ENCODE measurements around the gene CPT1A.

DNA sequence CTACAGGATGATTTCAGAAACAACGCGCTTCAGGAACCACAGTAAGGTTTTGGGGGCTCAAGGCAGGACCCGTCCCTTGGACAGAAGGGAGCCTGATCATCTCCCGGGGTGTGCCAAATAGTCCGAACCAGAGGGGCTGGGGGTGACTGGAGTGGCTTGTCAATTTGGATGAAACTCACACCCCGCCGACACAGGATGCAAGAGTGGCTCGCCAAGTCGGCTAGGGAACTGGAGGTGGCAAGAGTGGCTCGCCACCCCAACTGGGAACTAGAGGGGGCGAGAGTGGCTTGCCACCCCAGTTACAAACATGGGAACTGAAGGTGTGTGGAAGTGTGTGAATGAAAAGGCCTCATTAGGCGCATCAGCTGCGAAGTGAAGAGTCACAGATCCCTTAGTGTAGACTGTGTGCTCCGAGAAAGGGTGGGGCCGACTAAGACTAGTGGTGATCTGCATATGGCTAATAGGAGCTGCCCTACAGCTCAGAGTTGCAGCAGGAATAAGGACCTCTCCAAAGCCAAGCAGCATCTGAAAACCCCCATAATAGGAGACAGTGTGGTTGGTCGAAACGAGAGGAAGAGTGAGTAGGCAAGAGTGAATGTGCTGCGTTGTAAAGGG, 26.6 kb upstream of the CPT1A start:
- TF ChIP-seq EP300 (IDR thresholded peaks at IDR 0.05; ENCODE audit: borderline replicate concordance in 1 of 2, low read depth in 1 of 2, low read length in 1 of 2) (no peak), RFX5 (IDR thresholded peaks at IDR 0.05; ENCODE audit: low read length) (no peak)
- TF ChIP-seq, protein P1, sequence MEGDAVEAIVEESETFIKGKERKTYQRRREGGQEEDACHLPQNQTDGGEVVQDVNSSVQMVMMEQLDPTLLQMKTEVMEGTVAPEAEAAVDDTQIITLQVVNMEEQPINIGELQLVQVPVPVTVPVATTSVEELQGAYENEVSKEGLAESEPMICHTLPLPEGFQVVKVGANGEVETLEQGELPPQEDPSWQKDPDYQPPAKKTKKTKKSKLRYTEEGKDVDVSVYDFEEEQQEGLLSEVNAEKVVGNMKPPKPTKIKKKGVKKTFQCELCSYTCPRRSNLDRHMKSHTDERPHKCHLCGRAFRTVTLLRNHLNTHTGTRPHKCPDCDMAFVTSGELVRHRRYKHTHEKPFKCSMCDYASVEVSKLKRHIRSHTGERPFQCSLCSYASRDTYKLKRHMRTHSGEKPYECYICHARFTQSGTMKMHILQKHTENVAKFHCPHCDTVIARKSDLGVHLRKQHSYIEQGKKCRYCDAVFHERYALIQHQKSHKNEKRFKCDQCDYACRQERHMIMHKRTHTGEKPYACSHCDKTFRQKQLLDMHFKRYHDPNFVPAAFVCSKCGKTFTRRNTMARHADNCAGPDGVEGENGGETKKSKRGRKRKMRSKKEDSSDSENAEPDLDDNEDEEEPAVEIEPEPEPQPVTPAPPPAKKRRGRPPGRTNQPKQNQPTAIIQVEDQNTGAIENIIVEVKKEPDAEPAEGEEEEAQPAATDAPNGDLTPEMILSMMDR (IDR thresholded peaks at IDR 0.05) = no peak

Measured in SK-N-SH (cell line).